SIG-M5 treated with dmso at 0.1 percent for 504 hours (cell line): ENCODE results near the gene ARHGEF26.

Experiments
- DNase-seq: peaks from one replicate; lab custom pipeline; 2025; ENCODE audit not compliant: unreplicated experiment; lab: John Stamatoyannopoulos, UW

ARHGEF26 gene

GRCh38 chr3:154193000-154193615, 71.9 kb downstream of the ARHGEF26 start:
- DNase-seq, result no peak

GRCh38 chr3:154194877-154195276, 73.7 kb downstream of the ARHGEF26 start:
- no peak for DNase-seq

GRCh38 chr3:154195620-154196356, 74.6 kb downstream of the ARHGEF26 start:
- no peak for DNase-seq

GRCh38 chr3:154197751-154198150, 76.6 kb downstream of the ARHGEF26 start:
- no peak for DNase-seq

- no peak for DNase-seq
These were observed 88.3 kb downstream of the ARHGEF26 start for GRCh38 chr3:154209499-154209898.

- no peak for DNase-seq
These were observed 89.8 kb downstream of the ARHGEF26 start for GRCh38 chr3:154210986-154211385.

- DNase-seq, result no peak
These were observed 93.1 kb downstream of the ARHGEF26 start for GRCh38 chr3:154214306-154214705.

- DNase-seq, result no peak
These were observed 96.5 kb downstream of the ARHGEF26 start for GRCh38 chr3:154217671-154218070.

- no peak for DNase-seq
These were observed 97.5 kb downstream of the ARHGEF26 start for GRCh38 chr3:154218728-154219127.

- no peak for DNase-seq
These were observed 99.3 kb downstream of the ARHGEF26 start for GRCh38 chr3:154220462-154220861.

GRCh38 chr3:154223519-154223918, 102.3 kb downstream of the ARHGEF26 start:
- no peak for DNase-seq

GRCh38 chr3:154224366-154224765, 103.2 kb downstream of the ARHGEF26 start:
- DNase-seq, result peak; percentile 21

- DNase-seq, result no peak
These were observed 103.7 kb downstream of the ARHGEF26 start for GRCh38 chr3:154224866-154225265.

GRCh38 chr3:154225536-154225935, 104.3 kb downstream of the ARHGEF26 start:
- DNase-seq, result no peak

- DNase-seq, result no peak
These were observed 106.3 kb downstream of the ARHGEF26 start for GRCh38 chr3:154227531-154227930.

- no peak for DNase-seq
These were observed 107.5 kb downstream of the ARHGEF26 start for GRCh38 chr3:154228561-154229216.

- no peak for DNase-seq
These were observed 108.0 kb downstream of the ARHGEF26 start for GRCh38 chr3:154229217-154229590.

GRCh38 chr3:154235330-154235729, 114.1 kb downstream of the ARHGEF26 start:
- DNase-seq, result no peak

GRCh38 chr3:154236331-154236730, 115.1 kb downstream of the ARHGEF26 start:
- DNase-seq, result no peak

GRCh38 chr3:154240235-154240634, 119.0 kb downstream of the ARHGEF26 start:
- no peak for DNase-seq

- DNase-seq, result no peak
These were observed 120.3 kb downstream of the ARHGEF26 start for GRCh38 chr3:154241496-154241895.

GRCh38 chr3:154242766-154243165, 121.6 kb downstream of the ARHGEF26 start:
- no peak for DNase-seq
